Right renal pelvis (tissue), 4 donors: ENCODE results near the gene POLR1E. TPM values are rescaled to one million over a fixed set of nuclear protein-coding genes. Genes with fewer than 3 reads are reported as not detected.
A peak's percentile ranks its signal among the peaks of the same experiment; 100 is the strongest.

Experiments
- DNase-seq, 4 donors: peaks; one replicate each; pipeline ENCODE4 v3.0.0-alpha.2; 2013; ENCODE audit warnings: low read depth in 4 of 4, low spot score in 3 of 4, missing footprints in 1 of 4
- polyA plus RNA-seq, 4 donors: library from polyadenylated mRNA; unstranded; fragments of 120-200 nt; gene quantifications; one replicate each; pipeline ENCODE4 v1.2.1, GENCODE V29; 2013; ENCODE audit not compliant: insufficient read length in 4 of 4

POLR1E gene, protein sequence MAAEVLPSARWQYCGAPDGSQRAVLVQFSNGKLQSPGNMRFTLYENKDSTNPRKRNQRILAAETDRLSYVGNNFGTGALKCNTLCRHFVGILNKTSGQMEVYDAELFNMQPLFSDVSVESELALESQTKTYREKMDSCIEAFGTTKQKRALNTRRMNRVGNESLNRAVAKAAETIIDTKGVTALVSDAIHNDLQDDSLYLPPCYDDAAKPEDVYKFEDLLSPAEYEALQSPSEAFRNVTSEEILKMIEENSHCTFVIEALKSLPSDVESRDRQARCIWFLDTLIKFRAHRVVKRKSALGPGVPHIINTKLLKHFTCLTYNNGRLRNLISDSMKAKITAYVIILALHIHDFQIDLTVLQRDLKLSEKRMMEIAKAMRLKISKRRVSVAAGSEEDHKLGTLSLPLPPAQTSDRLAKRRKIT
- polyA plus RNA-seq: 10 to 100 TPM; 23.1 to 25.4 (median 24.1) TPM

DNA sequence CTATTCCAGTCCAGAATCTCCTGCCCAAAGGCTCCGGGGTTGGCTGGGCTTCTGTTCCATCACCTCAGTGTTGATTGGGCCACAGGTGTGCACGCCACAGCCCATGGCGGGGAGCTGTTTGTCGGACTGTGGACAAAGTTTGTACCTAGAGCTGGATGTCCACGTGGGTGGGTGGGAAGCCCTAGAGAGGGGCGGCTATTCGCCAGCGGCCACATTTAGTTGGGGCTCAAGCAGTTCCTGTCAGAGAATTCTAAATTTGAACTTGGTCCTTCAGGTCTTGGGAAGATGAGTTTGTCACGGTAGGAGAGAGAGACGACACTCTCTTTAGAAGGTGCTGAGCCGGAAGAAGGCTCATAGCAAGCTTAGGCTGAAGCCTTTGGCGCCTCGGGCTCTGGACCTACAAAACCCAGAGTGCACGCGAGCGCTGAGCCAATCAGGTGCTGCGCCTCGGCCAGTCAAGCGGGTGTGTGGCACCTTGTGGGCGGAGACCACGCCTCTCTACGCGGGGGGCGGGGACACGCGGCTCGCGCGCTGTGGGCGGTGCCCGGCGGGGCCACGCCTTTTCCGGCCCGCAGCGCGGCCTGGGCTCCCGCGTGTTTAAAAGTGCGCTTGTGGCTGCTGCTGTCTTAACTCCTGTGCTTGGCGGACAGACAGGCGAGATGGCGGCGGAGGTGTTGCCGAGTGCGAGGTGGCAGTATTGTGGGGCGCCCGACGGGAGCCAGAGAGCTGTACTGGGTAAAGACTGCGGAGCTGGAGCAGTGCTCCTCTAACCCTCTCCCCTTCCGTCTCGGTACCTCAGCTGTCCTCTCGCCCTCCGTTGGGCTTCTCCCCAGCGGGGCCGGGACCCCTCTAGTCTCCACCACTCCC, at the start of gene POLR1E:
TSS of gene POLR1E (plus strand) at position 560 of the 867 bp plus-strand sequence. CDS start at position 660, 100 bp downstream.
- peak; percentile 78 to 81 (median 80) for DNase-seq

DNA sequence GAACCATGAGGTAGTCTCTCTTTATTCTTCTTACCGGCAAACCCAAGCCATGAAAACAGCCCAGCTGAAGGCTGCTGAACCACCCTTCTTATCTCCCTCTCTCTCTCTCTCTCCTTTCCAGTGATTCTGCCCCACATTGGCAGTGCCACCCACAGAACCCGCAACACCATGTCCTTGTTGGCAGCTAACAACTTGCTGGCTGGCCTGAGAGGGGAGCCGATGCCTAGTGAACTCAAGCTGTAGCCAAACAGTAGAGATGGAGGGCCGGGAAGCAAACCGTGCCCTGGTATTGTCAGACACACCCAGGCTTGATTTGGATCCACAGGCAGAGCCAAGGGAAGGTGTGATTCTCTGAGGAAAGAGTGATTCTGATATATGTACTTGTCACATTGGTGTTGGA, 49.2 kb upstream of the POLR1E start:
- DNase-seq: no peak

DNA sequence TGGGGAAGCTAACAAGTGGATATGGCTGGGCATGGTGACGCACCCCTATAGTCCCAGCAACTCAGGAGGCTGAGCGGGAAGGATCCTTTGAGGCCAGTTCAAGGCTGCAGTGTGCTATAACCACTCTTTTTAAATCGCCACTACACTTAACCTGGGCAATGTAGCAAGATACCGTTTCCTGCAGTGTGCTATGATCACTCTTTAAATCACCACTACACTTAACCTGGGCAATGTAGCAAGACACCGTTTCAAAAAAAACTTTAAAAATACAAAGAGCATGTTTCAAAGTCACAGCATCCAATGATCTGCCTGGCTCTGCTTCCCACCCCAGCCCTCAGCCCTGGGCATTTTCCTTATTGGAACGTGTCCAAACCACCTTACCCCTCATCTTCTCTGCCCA, 48.7 kb upstream of the POLR1E start:
- DNase-seq: no peak

DNA sequence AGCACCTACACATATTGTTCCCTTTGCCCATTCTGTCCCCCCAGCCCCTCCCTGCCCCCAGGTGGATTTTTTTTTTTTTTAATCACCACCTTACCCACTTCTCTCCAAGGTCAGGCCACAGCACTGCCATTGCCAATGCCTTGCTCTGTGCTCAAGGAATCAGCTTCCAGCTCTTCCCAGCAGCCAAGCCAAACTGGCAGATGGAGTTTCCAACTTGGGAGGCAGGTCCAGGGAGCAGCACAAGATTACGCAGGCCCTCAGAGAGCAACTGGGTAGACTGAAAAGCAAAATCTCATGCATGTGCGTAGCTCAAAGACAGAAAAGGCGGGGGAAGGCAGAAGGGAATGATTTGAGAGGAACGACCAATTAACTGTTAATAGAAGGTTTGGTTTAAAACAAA, 48.1 kb upstream of the POLR1E start:
- no peak for DNase-seq

DNA sequence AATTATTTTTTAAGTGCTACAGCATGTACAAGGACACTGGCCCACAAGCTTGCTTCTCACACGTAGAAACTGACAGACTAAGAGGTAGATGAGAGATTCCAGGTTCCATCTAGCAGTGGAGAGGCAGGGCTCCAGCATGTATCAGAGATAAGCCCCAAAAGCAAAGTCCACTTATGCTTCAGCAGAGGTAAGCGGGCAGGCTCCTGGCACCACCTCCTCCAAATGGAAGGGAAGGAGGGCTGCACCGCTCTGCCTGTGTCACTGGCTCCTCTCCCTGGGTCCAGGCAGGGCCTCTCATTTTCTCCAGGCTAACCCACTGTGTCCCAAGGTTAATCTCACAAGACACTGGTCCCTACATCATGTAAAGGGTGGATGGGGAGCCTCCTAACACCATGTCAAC, 47.4 kb upstream of the POLR1E start:
- DNase-seq: no peak

DNA sequence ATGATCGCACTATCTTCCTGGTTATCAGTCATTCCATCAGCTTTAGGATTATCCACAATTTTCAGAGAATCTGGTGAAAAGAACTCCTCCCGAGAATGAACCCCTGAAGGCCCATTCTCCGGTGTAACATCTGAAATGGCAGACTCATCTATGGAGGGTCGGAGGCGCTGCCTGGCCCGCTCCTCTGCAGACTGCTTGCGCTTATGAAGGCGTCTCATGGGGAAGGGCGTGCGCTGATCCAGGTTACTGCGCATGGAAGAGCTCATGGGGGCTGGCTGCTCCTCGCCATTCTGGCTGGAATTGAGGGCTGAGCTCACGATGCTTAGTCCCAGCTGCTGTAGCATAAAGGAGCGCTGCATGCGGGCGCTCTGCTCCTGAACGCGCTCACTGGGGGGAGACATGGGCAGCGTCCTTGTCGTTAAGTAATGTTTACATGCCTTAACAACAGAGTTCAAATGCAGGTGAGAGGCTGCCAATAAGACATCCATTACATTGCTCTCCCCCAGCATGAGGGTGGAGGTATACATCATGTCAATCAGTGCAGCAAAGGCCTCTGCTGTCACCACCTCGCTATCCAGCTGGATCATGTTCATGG, 43.9 kb upstream of the POLR1E start:
- no peak for DNase-seq

DNA sequence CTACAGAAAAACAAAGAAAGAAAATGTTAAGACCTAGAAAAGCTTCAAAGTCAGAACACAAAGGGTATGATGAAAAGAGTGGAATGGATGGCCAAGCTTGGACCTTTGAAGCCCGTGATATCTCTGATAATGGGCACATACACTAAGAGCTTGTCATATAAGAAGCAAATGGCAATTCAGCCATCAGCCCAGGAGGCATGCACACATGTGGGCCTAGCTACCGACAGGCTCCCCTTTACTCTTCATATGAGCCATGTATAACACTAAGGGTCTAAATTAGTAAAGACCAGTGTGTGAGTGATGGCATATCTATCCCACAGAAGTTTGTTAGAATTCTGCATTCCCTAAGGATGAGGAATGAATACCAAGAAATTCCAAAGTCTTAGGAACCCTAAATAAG, 43.2 kb upstream of the POLR1E start:
- DNase-seq: no peak

DNA sequence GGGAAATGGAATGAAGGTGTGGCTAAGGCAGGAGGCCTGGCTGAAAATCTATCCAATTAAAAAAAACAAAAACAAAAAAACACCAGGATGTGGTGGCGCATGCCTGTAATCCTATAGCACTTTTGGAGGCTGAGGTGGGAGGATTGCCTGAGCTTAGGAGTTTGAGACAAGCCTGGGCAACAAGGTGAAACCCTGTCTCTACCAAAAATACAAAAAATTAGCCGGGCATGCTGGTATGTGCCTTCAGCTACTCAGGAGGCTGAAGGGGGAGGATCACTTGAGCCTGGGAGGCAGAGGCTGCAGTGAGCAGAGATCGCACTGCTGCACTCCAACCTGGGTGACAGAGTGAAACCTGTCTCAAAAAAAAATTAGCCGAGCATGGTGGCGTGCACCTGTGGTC, 42.2 kb upstream of the POLR1E start:
- no peak for DNase-seq

DNA sequence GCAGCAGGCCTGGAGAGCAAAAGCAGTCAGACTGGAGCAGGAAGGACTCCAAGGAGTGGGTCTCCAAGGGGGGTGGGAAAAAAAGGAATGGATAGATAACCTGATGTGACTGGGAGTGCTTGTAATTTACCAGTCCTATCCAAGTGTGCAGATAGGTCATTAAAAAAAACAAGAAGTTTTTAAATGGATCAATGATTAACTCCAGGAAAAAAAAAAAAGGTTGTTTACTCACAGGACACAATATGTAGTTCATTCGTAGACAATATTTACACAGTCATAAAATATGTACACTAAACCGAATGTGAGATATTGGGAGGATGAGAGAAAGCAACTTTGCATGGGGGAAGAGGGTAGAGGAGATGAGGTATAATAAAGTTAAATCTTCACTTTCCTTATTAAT, 40.9 kb upstream of the POLR1E start:
- no peak for DNase-seq

DNA sequence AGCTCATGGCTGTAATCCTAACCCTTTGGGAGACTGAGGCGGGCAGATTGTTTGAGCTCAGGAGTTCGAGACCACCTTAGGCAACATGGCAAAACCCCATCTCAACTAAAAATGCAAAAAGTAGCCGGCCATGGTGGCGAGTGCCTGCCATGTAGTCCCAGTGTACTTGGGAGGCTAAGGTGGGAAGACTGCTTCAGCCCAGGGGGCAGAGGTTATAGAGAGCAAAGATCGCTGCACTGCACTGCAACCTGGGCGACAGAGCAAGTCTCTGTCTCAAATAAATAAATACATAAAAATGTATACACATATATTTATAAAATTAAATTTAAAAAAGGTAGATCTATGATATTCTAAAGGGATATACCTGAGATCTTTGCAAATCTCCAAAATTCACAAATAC, 39.9 kb upstream of the POLR1E start:
- no peak for DNase-seq

DNA sequence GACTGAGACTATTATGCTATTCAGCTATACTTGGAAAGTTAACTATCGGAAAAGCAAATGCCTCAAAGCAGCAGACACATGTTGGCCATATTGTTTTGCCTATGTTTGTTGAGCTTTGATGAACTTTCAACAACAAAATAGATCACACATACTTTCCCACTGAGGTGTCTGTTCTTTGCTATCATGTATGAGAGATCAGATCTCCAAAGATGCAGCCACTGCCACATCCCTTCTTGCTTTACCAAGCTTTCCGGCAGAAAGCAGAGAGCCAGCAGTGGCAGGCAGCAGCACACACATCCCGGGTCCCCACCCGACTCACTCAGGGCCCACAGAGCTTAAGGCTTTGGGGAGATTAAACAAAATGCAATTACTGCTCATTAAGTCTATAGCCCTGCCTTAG, 39.3 kb upstream of the POLR1E start:
- no peak for DNase-seq

DNA sequence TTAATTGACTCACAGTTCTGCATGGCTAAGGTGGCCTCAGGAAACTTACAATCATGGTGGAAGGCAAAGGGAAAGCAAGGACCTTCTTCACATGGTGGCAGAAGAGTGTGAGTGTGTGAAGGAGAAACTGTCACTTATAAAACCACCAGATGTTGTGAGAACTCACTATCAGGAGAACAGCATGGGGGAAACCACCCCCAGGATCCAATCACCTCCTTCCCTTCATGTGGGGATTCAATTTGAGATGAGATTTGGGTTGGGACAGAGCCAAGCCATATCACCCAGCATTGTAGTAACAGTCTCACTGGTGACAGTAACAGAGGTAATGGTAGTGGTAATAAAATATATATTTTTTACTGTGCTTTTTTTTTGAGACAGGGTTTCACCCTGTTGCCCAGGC, 38.6 kb upstream of the POLR1E start:
- DNase-seq: no peak

DNA sequence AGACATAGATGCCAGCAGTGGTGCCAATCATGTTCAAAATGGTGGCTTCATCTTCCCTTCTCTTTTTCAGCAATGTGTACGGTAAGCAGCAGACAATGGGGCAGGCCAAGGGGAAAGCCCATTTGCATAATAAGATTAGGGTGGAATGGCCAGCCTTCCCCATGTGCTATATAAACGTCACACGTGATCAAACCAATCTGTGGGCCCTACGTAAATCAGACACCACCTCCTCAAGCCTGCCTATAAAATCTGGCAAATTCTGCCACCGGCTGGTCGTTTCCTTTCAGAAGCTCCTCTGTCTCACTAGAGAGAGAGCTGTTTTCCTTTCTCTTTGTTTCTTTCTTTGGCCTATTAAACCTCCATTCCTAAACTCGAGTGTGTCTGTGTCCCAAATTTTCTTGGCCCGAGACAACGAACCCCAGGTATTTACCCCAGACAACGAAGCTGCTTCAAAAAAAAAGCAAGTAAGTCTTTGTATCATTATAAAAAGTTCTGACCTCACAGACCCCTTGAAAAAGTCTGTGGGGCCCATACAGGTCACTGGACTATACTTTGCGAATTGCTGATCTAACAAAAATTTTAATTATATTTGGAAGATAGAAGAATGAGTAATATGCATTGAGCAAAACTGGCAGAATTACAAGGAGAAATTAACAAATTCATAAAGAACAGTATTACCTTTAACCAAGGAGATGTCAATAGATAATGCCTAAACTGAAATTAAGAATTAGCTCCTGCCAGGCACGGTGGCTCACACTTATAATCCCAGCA, 35.7 kb upstream of the POLR1E start:
- DNase-seq: no peak

DNA sequence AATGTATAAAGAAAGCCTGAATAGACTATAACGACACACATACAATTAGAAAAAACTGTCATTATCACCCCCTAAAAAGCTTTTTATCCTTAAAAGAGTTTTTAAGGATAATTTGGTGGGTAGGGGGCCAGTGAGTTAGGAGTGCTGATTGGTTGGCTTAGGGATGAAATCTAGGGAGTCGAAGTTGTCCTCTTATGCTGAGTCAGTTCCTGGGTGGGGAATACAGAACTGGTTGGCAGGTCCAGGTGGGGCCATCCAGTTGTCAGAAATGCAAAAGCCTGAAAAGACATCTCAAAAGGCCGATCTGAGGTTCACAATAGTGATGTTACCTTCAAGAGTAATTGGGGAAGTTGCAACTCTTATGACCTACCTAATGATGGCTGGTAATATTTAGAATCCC, 34.1 kb upstream of the POLR1E start:
- no peak for DNase-seq

DNA sequence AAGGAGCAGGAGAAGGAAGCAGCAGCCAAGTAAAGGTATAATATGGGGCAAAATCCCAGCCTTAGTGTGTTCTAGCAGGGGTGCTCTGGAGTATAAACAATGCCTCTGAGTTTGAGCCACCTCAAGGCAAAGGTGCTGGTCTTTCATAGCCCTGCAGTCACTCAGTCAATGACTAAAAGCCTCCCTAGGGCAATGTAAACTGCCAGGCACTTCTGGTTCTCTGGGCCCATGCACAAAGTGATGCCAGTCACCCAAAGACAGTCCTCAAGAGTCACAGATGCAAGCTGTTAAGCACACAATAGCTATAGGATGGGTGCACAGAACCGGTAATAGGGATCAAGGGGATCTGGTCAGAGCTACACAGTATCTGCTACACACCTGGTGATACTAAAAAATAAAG, 33.1 kb upstream of the POLR1E start:
- DNase-seq: no peak

DNA sequence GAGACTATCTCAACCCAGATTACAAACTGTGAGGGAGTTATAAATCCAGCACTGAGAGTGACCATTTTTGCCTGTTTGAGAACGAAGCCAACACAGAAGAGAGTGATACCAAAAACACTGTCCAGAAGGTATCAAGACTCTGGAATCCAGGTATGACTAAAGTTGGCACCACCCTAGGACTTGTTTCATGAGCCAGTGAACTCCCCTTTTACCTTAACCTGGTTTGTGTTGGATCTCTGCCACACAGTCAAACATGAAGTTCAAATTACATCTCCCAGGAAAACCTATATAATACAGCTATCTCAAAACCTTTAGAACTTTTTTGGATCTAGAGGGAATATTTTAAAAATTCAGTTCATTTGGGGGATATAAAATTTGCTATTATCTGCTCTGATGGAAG, 31.9 kb upstream of the POLR1E start:
- DNase-seq: no peak

DNA sequence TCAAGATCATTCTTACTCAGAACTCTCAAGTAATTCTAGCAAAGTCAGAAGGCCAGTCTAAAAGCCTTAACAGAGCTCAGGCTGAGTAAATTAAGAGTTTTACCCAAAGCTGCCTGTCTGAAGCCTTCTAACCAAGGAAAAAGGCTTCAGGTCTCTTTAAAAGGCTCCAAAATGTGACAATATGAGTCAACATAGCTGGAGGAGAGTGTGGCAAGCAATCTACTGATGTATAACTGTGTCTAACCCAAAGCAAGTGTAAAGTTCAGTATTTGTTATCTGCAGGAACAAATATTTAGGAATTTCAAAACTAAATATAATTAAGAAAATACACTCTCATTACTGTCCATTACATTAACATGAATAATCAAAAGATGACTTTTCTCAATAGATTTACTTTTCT, 31.5 kb upstream of the POLR1E start:
- DNase-seq: no peak

DNA sequence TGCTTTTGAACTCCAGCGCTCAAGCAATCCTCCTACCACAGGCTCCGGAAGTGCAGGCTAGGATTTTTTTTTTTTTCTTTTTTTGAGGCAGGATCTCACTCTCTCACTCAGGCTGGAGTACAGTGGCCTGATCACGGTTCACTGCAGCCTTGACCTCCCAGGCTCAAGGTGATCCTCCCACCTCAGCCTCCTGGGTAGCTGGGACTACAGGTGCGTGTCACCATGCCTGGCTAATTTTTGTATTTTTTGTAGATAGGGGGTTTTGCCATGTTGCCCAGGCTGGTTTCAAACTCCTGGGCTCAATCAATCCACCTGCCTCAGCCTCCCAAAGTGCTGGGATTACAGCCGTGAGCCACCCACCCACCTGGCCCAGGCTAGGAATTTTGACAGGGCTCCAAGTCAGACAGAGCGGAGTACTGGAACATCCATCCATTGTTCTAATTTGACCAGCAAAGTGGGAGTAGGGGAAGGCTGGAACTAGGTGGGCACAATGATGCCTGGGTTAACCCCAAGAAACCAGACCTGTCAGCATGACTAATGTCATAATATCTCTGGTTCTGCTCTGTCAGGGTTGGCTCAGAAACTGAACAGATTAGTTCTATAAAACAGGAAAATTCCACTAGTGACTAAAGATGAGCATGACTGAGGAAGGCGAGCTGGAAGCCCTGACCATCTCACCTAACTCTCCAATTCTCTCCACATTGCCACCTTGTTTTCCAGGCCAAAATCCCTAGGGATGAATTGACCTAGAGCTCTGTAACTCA, 29.7 kb upstream of the POLR1E start:
- no peak for DNase-seq

DNA sequence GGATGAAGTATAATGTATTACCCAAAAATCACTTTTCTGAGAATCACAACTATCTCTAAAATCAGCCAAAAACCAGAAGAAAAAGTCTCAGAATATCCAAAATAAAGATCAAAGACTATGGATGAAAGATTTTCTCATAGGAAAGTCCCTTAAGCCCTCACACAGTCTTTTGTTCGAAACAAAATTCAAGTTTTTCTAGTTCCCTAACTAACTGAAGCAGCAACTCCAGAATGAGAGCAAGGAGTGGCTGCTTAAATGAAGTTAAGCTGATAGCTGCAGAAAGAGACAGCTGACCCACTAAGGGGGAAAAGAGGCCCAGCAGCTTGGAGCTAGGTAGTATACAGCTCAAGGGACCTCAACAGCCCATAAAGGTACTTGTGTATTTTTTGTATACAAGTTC, 28.9 kb upstream of the POLR1E start:
- DNase-seq: no peak

DNA sequence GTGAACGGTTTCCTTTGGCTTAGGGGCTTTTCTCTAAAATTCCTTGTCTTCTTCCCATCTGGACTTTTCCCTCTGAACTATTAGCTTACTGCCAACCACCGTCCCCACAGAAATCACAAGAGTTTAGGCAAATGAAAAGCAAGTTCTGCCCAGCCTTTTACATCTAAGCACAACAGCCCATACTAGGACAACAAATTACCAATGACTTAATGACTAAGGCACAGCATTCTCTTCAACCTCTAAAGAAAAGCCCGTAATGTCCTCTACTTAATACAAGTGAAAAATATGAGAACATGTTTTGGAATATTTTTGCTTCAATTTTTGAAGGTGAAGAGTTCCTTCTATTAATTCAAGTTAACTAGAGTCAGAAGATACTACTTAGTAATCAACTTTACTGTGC, 21.7 kb upstream of the POLR1E start:
- no peak for DNase-seq
